Tibial artery (tissue), 4 donors: ENCODE measurements around the gene SMIM32.

Experiments
- DNase-seq, 2 donors: peaks; one replicate each; pipeline ENCODE4 v3.0.0-alpha.2; 2019
- H3K27ac ChIP-seq, 2 donors: fragments of 200-600 bp; sonication (generic) in 1 of 2; 1 replicate in 1 of 2; 2 replicates in 1 of 2; pipeline ENCODE4 v1.5.1; 2018 to 2019; ENCODE audit warnings: mild to moderate bottlenecking in 1 of 2
- H3K27me3 ChIP-seq, 2 donors: fragments of 200-600 bp; sonication (generic) in 1 of 2; one replicate each; pipeline versions ENCODE4 v1.5.1 to v1.6.0; 2016 to 2019
- H3K36me3 ChIP-seq, 3 donors: fragments of 200-600 bp; sonication (generic) in 2 of 3; one replicate each; pipeline ENCODE4 v1.5.1; 2016 to 2019; ENCODE audit warnings: mild to moderate bottlenecking in 2 of 3
- H3K4me1 ChIP-seq, 4 donors: fragments of 200-600 bp; sonication (generic) in 2 of 4; 1 replicate in 3 of 4; 2 replicates in 1 of 4; pipeline ENCODE4 v1.5.1; 2016 to 2019
- H3K4me3 ChIP-seq, 2 donors: fragments of 200-600 bp; sonication (generic) in 1 of 2; 1 replicate in 1 of 2; 2 replicates in 1 of 2; pipeline ENCODE4 v1.5.1; 2018 to 2019; ENCODE audit warnings: mild to moderate bottlenecking in 2 of 2
- H3K9me3 ChIP-seq, 3 donors: fragments of 200-600 bp; sonication (generic) in 1 of 3; one replicate each; pipeline ENCODE4 v1.5.1; 2016 to 2019
- intact Hi-C: fragments of 100-400 bp; cut with DNase I; formaldehyde crosslinking; loops from one replicate; pipeline ENCODE4 v1.15.0; 2023; ENCODE audit warnings: low total_unique reads
- TF ChIP-seq, protein P1 (sequence below), 2 experiments: fragments of 200-600 bp in 1 of 2; fragments of 450-650 bp in 1 of 2; IDR thresholded peaks; one replicate each; pipeline ENCODE4 v1.5.1; 2017 to 2019; ENCODE audit warnings: antibody characterized with exemption in 2 of 2, mild to moderate bottlenecking in 1 of 2, moderate library complexity in 1 of 2

Gene SMIM32

DNA sequence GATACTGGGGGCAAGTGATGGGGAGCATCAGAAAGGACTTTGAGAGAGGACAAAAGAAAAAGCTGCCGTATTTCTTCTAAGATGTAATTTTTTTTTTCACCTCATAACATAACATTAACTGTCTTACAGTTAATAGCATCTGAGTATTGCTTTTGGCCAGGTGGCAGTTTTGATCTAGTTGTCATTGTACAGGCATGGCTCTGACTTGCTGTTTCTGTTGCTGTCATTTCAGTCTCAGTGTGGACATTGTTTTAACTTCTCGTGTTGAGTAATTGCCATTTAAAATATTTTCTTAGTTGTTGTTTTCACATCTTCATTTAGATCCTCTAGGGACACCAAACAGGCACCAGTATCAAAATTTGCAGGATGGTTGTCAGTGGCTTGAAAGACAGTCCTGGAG lies 47.9 kb downstream of the SMIM32 start:
- TF ChIP-seq, protein P1, sequence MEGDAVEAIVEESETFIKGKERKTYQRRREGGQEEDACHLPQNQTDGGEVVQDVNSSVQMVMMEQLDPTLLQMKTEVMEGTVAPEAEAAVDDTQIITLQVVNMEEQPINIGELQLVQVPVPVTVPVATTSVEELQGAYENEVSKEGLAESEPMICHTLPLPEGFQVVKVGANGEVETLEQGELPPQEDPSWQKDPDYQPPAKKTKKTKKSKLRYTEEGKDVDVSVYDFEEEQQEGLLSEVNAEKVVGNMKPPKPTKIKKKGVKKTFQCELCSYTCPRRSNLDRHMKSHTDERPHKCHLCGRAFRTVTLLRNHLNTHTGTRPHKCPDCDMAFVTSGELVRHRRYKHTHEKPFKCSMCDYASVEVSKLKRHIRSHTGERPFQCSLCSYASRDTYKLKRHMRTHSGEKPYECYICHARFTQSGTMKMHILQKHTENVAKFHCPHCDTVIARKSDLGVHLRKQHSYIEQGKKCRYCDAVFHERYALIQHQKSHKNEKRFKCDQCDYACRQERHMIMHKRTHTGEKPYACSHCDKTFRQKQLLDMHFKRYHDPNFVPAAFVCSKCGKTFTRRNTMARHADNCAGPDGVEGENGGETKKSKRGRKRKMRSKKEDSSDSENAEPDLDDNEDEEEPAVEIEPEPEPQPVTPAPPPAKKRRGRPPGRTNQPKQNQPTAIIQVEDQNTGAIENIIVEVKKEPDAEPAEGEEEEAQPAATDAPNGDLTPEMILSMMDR (IDR thresholded peaks at IDR 0.05), result no peak
- intact Hi-C loops, result no loop called here
- H3K27me3 ChIP-seq, result no peaks in the 10 kb centered on the region
- H3K4me1 ChIP-seq, result peaks cover 0 to 87% (median 13%) of the 10 kb centered on the region in 4 donors
- no peak overlapping the region for H3K4me3 ChIP-seq
- no peak overlapping the region for H3K27ac ChIP-seq
- DNase-seq, result no peak
- H3K9me3 ChIP-seq, result no peaks in the 10 kb centered on the region
- no peaks in the 10 kb centered on the region for H3K36me3 ChIP-seq

DNA sequence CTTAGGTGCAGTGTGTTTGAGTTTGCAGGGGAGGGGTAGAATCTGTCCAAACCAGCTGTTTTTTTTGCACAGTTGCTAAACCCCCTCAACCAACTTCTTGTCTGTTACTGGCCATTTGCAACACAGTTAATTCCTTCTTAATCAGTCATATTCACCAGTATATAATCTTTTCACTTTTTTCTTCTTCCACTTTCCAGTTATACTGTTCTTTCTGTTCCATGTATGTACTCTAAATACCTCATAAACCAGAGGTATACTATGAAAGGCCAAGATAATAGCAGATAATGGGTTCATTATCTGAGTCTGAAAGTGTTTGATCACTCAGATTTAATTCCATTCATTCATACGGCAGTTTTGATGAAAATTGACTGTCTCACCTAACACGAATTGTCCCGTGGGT lies 49.2 kb downstream of the SMIM32 start:
- Histone ChIP-seq H3K36me3 (no peaks in the 10 kb centered on the region), H3K9me3 (no peaks in the 10 kb centered on the region), H3K4me3 (no peak overlapping the region), H3K27me3 (no peaks in the 10 kb centered on the region), H3K4me1 (peaks cover 0 to 90% (median 19%) of the 10 kb centered on the region in 4 donors), H3K27ac (no peak overlapping the region)
- intact Hi-C loops, result no loop called here
- TF ChIP-seq, protein P1 (IDR thresholded peaks at IDR 0.05), result no peak
- DNase-seq, result no peak

DNA sequence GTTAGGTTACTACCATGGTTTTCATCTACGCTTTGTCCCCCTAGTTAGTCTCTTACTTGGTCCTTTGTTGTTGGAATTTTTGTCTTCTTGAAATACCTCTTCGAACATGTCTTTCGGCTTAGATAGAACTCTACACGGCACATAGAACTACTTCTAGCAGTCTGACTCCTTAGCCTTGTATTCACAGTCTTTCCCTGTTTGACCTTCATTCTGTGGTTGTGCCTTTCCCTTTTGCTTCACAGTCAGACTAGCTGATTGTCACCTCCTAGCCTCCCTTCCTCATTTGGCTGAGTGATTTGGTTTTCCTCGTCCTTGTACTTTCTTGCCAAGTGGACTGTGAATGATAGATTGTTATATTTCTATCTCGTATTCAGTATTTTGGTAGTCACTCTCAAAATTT lies 49.6 kb downstream of the SMIM32 start:
- intact Hi-C loops, result no loop called here
- H3K4me3 ChIP-seq, result no peak overlapping the region
- H3K27ac ChIP-seq, result no peak overlapping the region
- DNase-seq, result no peak
- TF ChIP-seq, protein P1 (IDR thresholded peaks at IDR 0.05), result no peak
- H3K27me3 ChIP-seq, result no peaks in the 10 kb centered on the region
- H3K9me3 ChIP-seq, result no peaks in the 10 kb centered on the region
- H3K36me3 ChIP-seq, result no peaks in the 10 kb centered on the region
- H3K4me1 ChIP-seq, result peaks cover 0 to 90% (median 23%) of the 10 kb centered on the region in 4 donors

DNA sequence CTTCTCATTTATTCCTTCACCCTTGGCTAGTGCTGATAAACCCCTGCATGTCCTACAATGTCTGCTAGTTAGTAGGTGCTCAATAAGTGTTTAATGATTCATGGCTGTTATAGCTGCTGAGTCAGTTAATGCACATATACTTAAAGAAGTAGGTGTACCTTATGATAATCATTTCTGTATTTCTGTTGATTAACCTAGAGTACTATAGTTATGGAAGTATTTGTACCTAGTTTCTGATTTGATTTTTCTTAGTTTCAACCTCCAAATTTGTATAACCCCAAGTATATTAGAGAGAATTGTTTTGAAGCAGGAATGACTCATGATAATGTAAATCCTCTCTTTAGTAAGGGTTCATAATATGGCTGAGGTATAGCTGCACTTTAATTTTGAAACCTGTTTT lies 51.4 kb downstream of the SMIM32 start:
- Histone ChIP-seq H3K27ac (no peak overlapping the region), H3K4me3 (no peak overlapping the region), H3K36me3 (no peaks in the 10 kb centered on the region), H3K27me3 (no peaks in the 10 kb centered on the region), H3K4me1 (peaks cover 0 to 91% (median 33%) of the 10 kb centered on the region in 4 donors), H3K9me3 (no peaks in the 10 kb centered on the region)
- TF ChIP-seq, protein P1 (IDR thresholded peaks at IDR 0.05), result no peak
- DNase-seq, result no peak
- intact Hi-C loops, result no loop called here
